Lung (tissue), 13 donors: ENCODE results near the gene KLHL20. TPM values are rescaled to one million over a fixed set of nuclear protein-coding genes. Genes with fewer than 3 reads are reported as not detected.

Source experiments
- ATAC-seq: fragments of 200-7000 bp; cut with Tn5 transposase; one replicate; pipeline ENCODE4 v1.9.1; 2020; ENCODE audit warnings: moderate number of reproducible peaks; ENCODE audit not compliant: insufficient read depth, low FRiP score
- DNase-seq, 3 donors: peaks; one replicate each; pipeline ENCODE4 v3.0.0-alpha.2; 2013 to 2017
- H3K27ac ChIP-seq, 2 donors: one replicate each; pipeline ENCODE4 v1.5.1; 2013; ENCODE audit warnings: mild to moderate bottlenecking in 2 of 2, moderate library complexity in 2 of 2, control low read depth in 1 of 2, inconsistent platforms in 1 of 2, low read depth in 1 of 2, low read length in 1 of 2
- H3K27me3 ChIP-seq, 3 donors: one replicate each; pipeline ENCODE4 v1.5.1; 2013; ENCODE audit warnings: low read length in 2 of 3; ENCODE audit not compliant: control insufficient read depth in 3 of 3, insufficient read depth in 3 of 3
- H3K36me3 ChIP-seq, 4 donors: one replicate each; pipeline ENCODE4 v1.5.1; 2013; ENCODE audit warnings: low read length in 4 of 4, mild to moderate bottlenecking in 1 of 4, moderate library complexity in 1 of 4; ENCODE audit not compliant: control insufficient read depth in 4 of 4, insufficient read depth in 4 of 4
- H3K4me1 ChIP-seq, 5 donors: one replicate each; pipeline ENCODE4 v1.5.1; 2013; ENCODE audit warnings: low read length in 5 of 5, mild to moderate bottlenecking in 2 of 5, moderate library complexity in 1 of 5; ENCODE audit not compliant: control insufficient read depth in 5 of 5, insufficient read depth in 5 of 5
- H3K4me3 ChIP-seq: one replicate; pipeline ENCODE4 v1.5.1; 2013; ENCODE audit warnings: mild to moderate bottlenecking, control low read depth, moderate library complexity
- H3K9ac ChIP-seq, 2 donors: one replicate each; pipeline ENCODE4 v1.5.1; 2013; ENCODE audit warnings: low read length in 2 of 2, control low read depth in 1 of 2; ENCODE audit not compliant: insufficient read depth in 1 of 2
- H3K9me3 ChIP-seq, 4 donors: one replicate each; pipeline ENCODE4 v1.5.1; 2013; ENCODE audit warnings: low read length in 3 of 4, mild to moderate bottlenecking in 1 of 4, moderate library complexity in 1 of 4; ENCODE audit not compliant: control insufficient read depth in 4 of 4, insufficient read depth in 3 of 4
- CTCF ChIP-seq: IDR thresholded peaks from 2 replicates; pipeline ENCODE4 v1.5.1; 2012; ENCODE audit warnings: mild to moderate bottlenecking; ENCODE audit errors: control extremely low read depth, extremely low read depth
- WGBS, 2 donors: extraction: QIAGEN DNeasy Blood & Tissue Kit; methylation state at CpG; one replicate each; pipeline ENCODE4 v1.1.7; 2013; 5-methylcytosine and 5-hydroxymethylcytosine counted together
- polyA plus RNA-seq, 2 donors: library from polyadenylated mRNA; stranded (reverse); fragments of 200-250 nt; gene quantifications; one replicate each; pipeline ENCODE4 v1.2.1, GENCODE V29; 2013
- small RNA-seq: library from RNA; depleted of rRNA; stranded (forward); fragments of <200 nt; gene quantifications from one replicate; pipeline ENCODE3, GENCODE V24; 2014; ENCODE audit warnings: low replicate concordance
- total RNA-seq, 2 donors: library from RNA; depleted of rRNA in 1 of 2; stranded (reverse); fragments of >200 nt in 1 of 2; gene quantifications; one replicate each; pipeline ENCODE4 v1.2.1, GENCODE V29; 2014 to 2021
- donor health status: control.
- donor health status: control.
- donor health status: Bipolar disorder and iron deficiency.
- donor health status: healthy.
- donor health status: DM: yes; HTN: yes; CAD: no.

Gene KLHL20
- total and polyA plus RNA-seq, 4 donors = 5.8 to 38.4 (median 17.2) TPM

- DNase-seq (no peak), ATAC-seq (no peak)
- Histone ChIP-seq H3K27me3 (no peaks in the 10 kb centered on the region), H3K36me3 (peaks cover 0 to 5% (median 4%) of the 10 kb centered on the region in 4 donors), H3K9me3 (no peaks in the 10 kb centered on the region), H3K27ac (no peak overlapping the region), H3K4me3 (no peak overlapping the region), H3K9ac (no peak overlapping the region), H3K4me1 (peaks cover 0 to 13% (median 6%) of the 10 kb centered on the region in 5 donors)
- TF ChIP-seq CTCF = no peak
- WGBS, 2 donors = 52 to 71% methylated on average over 2 of the region's 2 CpGs
These were observed 112.8 kb downstream of the KLHL20 start for GRCh38 chr1:173827611-173828010.

GRCh38 chr1:173832748-173833147, 118.0 kb downstream of the KLHL20 start:
- TF ChIP-seq CTCF = no peak
- no peak overlapping the region for H3K9ac ChIP-seq
- H3K4me1 ChIP-seq = no peaks in the 10 kb centered on the region
- ATAC-seq (no peak), DNase-seq (no peak)
- 96 to 98% methylated on average over 1 of the region's 1 CpG for WGBS, 2 donors
- peaks cover 0 to 20% (median 9%) of the 10 kb centered on the region in 4 donors for H3K36me3 ChIP-seq
- no peak overlapping the region for H3K4me3 ChIP-seq
- H3K27ac ChIP-seq = no peak overlapping the region
- H3K27me3 ChIP-seq = no peaks in the 10 kb centered on the region
- no peaks in the 10 kb centered on the region for H3K9me3 ChIP-seq

Small RNA genes within 50 kb of the gene (small RNA-seq; reads per million reads assigned to genes)
- gene BX248409.1 = not detected
- gene RF00019 = not detected

Other genes with a start within 250 kb of the KLHL20 start
- 100 to 1,000 TPM; 170 to 273 TPM for gene PRDX6, start 237.6 kb upstream of the KLHL20 start, total RNA-seq
- 100 to 1,000 TPM; 219 to 347 TPM for gene PRDX6, start 237.6 kb upstream of the KLHL20 start, polyA plus RNA-seq
- under 1 TPM; 0.97 to 0.98 TPM for gene SLC9C2, start 111.9 kb upstream of the KLHL20 start, total RNA-seq
- gene SLC9C2, start 111.9 kb upstream of the KLHL20 start, polyA plus RNA-seq = under 1 TPM; 0.05 to 0.24 TPM
- gene TEX50, start 79.6 kb upstream of the KLHL20 start, total RNA-seq = not detected
- not detected for gene TEX50, start 79.6 kb upstream of the KLHL20 start, polyA plus RNA-seq
- 10 to 100 TPM in 1 of 2 donors, 1 to 10 TPM in 1; 7.6 to 10.5 TPM for gene ANKRD45, start 45.1 kb upstream of the KLHL20 start, total RNA-seq
- 1 to 10 TPM; 2.3 to 3.8 TPM for gene ANKRD45, start 45.1 kb upstream of the KLHL20 start, polyA plus RNA-seq
- 10 to 100 TPM; 15.7 to 16.1 TPM for gene DARS2, start 109.7 kb downstream of the KLHL20 start, total RNA-seq
- gene DARS2, start 109.7 kb downstream of the KLHL20 start, polyA plus RNA-seq = 10 to 100 TPM in 1 of 2 donors, 1 to 10 TPM in 1; 6.6 to 10.6 TPM
- 1 to 10 TPM; 6.5 to 8.5 TPM for gene CENPL, start 109.9 kb downstream of the KLHL20 start, total RNA-seq
- 1 to 10 TPM; 1.8 to 2.5 TPM for gene CENPL, start 109.9 kb downstream of the KLHL20 start, polyA plus RNA-seq
- 100 to 1,000 TPM; 231 to 306 TPM for gene GAS5, start 153.0 kb downstream of the KLHL20 start, total RNA-seq
- 1,000 to 10,000 TPM in 1 of 2 donors, 100 to 1,000 TPM in 1; 333 to 1,168 TPM for gene GAS5, start 153.0 kb downstream of the KLHL20 start, polyA plus RNA-seq
- 10 to 100 TPM; 12.5 to 29.8 TPM for gene ZBTB37, start 153.4 kb downstream of the KLHL20 start, total RNA-seq
- 1 to 10 TPM; 1.6 to 2.1 TPM for gene ZBTB37, start 153.4 kb downstream of the KLHL20 start, polyA plus RNA-seq
- gene SERPINC1, start 202.3 kb downstream of the KLHL20 start, total RNA-seq = under 1 TPM in 1 of 2 donors, not detected in 1; 0.61 TPM
- gene SERPINC1, start 202.3 kb downstream of the KLHL20 start, polyA plus RNA-seq = under 1 TPM; 0.08 to 0.17 TPM